ENCODE results near the gene ABTB2. TPM values are rescaled to one million over a fixed set of nuclear protein-coding genes. Genes with fewer than 3 reads are reported as not detected.

The ABTB2 gene
- total and polyA plus RNA-seq, 2 experiments from 2014 or later, result 8.7 to 9.9 TPM

DNA sequence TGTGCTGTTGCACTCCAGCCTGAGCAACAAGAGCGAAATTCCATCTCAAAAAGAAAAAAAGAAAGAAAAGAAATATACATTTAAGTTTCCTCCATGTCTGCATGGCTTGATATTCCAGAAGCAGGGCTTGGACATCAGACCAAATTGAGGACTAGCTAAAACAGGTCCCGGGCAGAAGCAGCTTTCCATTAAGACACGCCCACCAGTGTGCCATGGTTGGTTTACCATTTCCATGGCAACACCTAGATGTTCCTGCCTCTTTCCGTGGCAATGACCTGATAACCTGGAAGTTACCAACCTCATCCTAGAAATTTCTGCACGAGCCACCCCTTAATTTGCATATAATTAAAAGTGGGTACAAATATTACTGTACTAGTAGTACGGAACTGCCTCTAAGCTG lies 141.1 kb downstream of the ABTB2 start:
- Histone ChIP-seq H3F3A (ENCODE audit: insufficient read depth) (peaks cover 23% of the 10 kb centered on the region), H2AFZ (no peak overlapping the region), H3K4me1 (ENCODE audit: insufficient read depth) (peaks cover 22% of the 10 kb centered on the region), H3K79me2 (ENCODE audit: insufficient read depth) (no peaks in the 10 kb centered on the region), H3K4me3 (no peak overlapping the region), H3K27me3 (replicated peaks; ENCODE audit: insufficient read depth) (no peaks in the 10 kb centered on the region), H3K9ac (no peak overlapping the region), H3K9me2 (ENCODE audit: insufficient read depth) (no peaks in the 10 kb centered on the region), H3K36me3 (ENCODE audit: low read depth) (no peaks in the 10 kb centered on the region), H3K27ac (no peak overlapping the region), H3K9me3 (ENCODE audit: low read depth) (no peaks in the 10 kb centered on the region), H3K4me2 (ENCODE audit: unreplicated experiment) (no peak overlapping the region), H4K20me1 (ENCODE audit: insufficient read depth) (0 out of 2 replicates have a peak, but pooled peaks cover 9% of the 10 kb centered on the region)
- 78 to 80% methylated on average over 6 of the region's 6 CpGs for WGBS, 2 experiments (ENCODE audit: low coverage in 1 of 2, low lambda C conversion rate in 2 of 2, missing lambda C conversion rate in 2 of 2)
- in situ Hi-C loops (cut with MboI), result no loop called here
- TF ChIP-seq EZH2phosphoT487 (IDR thresholded peaks at IDR 0.05; ENCODE audit: insufficient read depth, low read depth) (no peak), EZH2 (IDR thresholded peaks at IDR 0.05; ENCODE audit: insufficient read depth, poor library complexity, severe bottlenecking) (no peak)
- no peak for DNase-seq

- H3F3A ChIP-seq (ENCODE audit: insufficient read depth), result peaks cover 23% of the 10 kb centered on the region
- peaks cover 22% of the 10 kb centered on the region for H3K4me1 ChIP-seq (ENCODE audit: insufficient read depth)
- no peak overlapping the region for H3K4me3 ChIP-seq
- no peak for DNase-seq
- in situ Hi-C loops (cut with MboI), result no loop called here
- H3K9me2 ChIP-seq (ENCODE audit: insufficient read depth), result no peaks in the 10 kb centered on the region
- no peak overlapping the region for H2AFZ ChIP-seq
- H3K4me2 ChIP-seq (ENCODE audit: unreplicated experiment), result no peak overlapping the region
- H3K36me3 ChIP-seq (ENCODE audit: low read depth), result no peaks in the 10 kb centered on the region
- peaks cover 5% of the 10 kb centered on the region; the same call in 1 of the 2 replicates for H4K20me1 ChIP-seq (ENCODE audit: insufficient read depth)
- TF ChIP-seq EZH2phosphoT487 (IDR thresholded peaks at IDR 0.05; ENCODE audit: insufficient read depth, low read depth), result no peak
- TF ChIP-seq EZH2 (IDR thresholded peaks at IDR 0.05; ENCODE audit: insufficient read depth, poor library complexity, severe bottlenecking), result no peak
- H3K27me3 ChIP-seq (replicated peaks; ENCODE audit: insufficient read depth), result no peaks in the 10 kb centered on the region
- no peaks in the 10 kb centered on the region for H3K9me3 ChIP-seq (ENCODE audit: low read depth)
- H3K79me2 ChIP-seq (ENCODE audit: insufficient read depth), result no peaks in the 10 kb centered on the region
- no peak overlapping the region for H3K9ac ChIP-seq
- 46 to 75% methylated on average over 1 of the region's 1 CpG for WGBS, 2 experiments (ENCODE audit: low coverage in 1 of 2, low lambda C conversion rate in 2 of 2, missing lambda C conversion rate in 2 of 2)
- no peak overlapping the region for H3K27ac ChIP-seq
These were observed 141.9 kb downstream of the ABTB2 start for GRCh38 chr11:34215806-34216453.

DNA sequence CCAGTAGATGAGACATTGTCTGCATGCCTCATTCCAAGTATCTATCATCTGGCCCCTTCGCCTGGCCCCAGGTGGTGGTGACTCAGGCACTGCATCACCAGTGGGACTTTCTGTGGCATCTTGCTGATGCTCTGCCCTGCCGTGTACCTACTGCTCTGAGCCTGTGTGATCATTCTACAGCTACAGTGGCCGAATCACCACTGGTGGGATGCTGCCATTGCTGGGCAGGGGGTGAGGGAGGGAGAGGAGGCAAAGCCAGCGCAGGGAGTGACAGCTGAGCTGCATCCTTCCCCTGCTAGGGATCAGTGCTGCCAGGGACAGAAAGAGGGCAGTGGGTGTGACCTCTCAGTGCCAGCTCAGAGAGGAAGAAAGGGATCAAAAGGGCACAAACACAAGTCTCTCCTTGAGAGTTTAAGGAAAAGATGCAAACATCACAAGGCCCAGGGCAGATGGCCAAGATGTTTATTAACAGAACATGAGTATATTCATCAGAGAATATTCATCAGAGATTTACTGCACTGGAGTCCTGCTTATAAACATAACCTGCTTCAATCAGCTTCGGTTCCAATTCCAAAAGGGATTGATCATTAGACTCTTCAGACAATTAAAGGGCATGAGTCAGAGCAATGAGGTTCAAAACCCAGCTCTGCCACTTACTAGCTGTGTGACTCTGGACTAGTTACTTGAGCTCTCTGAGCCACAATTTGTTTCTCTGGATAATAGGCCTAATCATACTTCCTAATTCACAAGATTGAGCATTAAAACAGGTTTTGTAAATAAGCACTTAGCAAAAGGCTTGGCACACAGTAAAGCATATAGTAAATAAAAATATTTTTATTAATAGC lies 142.6 kb downstream of the ABTB2 start:
- Histone ChIP-seq H3K36me3 (ENCODE audit: low read depth) (no peaks in the 10 kb centered on the region), H3K27me3 (replicated peaks; ENCODE audit: insufficient read depth) (no peaks in the 10 kb centered on the region), H3K9me2 (ENCODE audit: insufficient read depth) (no peaks in the 10 kb centered on the region), H3K4me2 (ENCODE audit: unreplicated experiment) (no peak overlapping the region), H4K20me1 (ENCODE audit: insufficient read depth) (peaks cover 5% of the 10 kb centered on the region; the same call in 1 of the 2 replicates), H3K9me3 (ENCODE audit: low read depth) (no peaks in the 10 kb centered on the region), H3K4me1 (ENCODE audit: insufficient read depth) (peaks cover 22% of the 10 kb centered on the region), H3K79me2 (ENCODE audit: insufficient read depth) (no peaks in the 10 kb centered on the region), H3K27ac (peak overlapping the region; percentile 57), H3K4me3 (no peak overlapping the region), H2AFZ (no peak overlapping the region), H3F3A (ENCODE audit: insufficient read depth) (peaks cover 23% of the 10 kb centered on the region), H3K9ac (no peak overlapping the region)
- WGBS, 2 experiments (ENCODE audit: low coverage in 1 of 2, low lambda C conversion rate in 2 of 2, missing lambda C conversion rate in 2 of 2), result 26 to 30% methylated on average over 5 of the region's 5 CpGs
- DNase-seq, result peak; percentile 93
- TF ChIP-seq EZH2 (IDR thresholded peaks at IDR 0.05; ENCODE audit: insufficient read depth, poor library complexity, severe bottlenecking) (no peak), EZH2phosphoT487 (IDR thresholded peaks at IDR 0.05; ENCODE audit: insufficient read depth, low read depth) (no peak)
- in situ Hi-C loops (cut with MboI), result no loop called here

DNA sequence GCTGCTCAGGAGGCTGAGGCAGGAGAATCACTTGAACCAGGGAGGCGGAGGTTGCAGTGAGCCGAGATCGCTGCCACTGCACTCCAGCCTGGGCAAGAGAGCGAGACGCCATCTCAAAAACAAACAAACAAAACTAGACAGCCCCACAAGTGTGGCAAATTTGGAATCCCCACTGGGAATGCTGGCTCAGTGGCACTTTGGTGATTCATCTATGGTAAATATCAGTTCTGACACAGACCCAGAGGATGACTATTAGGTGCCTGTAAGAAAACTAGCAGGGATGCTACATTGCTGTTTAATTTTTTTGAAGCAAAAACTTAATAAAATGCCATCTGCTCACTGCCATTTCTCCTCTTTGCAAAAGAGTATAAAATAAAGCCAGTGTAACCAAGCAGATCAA lies 144.4 kb downstream of the ABTB2 start:
- Histone ChIP-seq H3K4me1 (ENCODE audit: insufficient read depth) (peaks cover 28% of the 10 kb centered on the region), H3K4me3 (no peak overlapping the region), H3K9me2 (ENCODE audit: insufficient read depth) (no peaks in the 10 kb centered on the region), H3K27ac (no peak overlapping the region), H3K4me2 (ENCODE audit: unreplicated experiment) (no peak overlapping the region), H3K9me3 (ENCODE audit: low read depth) (no peaks in the 10 kb centered on the region), H2AFZ (no peak overlapping the region), H3K27me3 (replicated peaks; ENCODE audit: insufficient read depth) (no peaks in the 10 kb centered on the region), H3F3A (ENCODE audit: insufficient read depth) (peaks cover 23% of the 10 kb centered on the region), H3K9ac (no peak overlapping the region), H3K79me2 (ENCODE audit: insufficient read depth) (0 out of 2 replicates have a peak, but pooled peaks cover 4% of the 10 kb centered on the region), H3K36me3 (ENCODE audit: low read depth) (no peaks in the 10 kb centered on the region), H4K20me1 (ENCODE audit: insufficient read depth) (peaks cover 5% of the 10 kb centered on the region; the same call in 1 of the 2 replicates)
- in situ Hi-C loops (cut with MboI), result no loop called here
- DNase-seq, result peak; percentile 74
- TF ChIP-seq EZH2phosphoT487 (IDR thresholded peaks at IDR 0.05; ENCODE audit: insufficient read depth, low read depth), result no peak
- no peak for TF ChIP-seq EZH2 (IDR thresholded peaks at IDR 0.05; ENCODE audit: insufficient read depth, poor library complexity, severe bottlenecking)
- WGBS, 2 experiments (ENCODE audit: low coverage in 1 of 2, low lambda C conversion rate in 2 of 2, missing lambda C conversion rate in 2 of 2), result 62 to 64% methylated on average over 5 of the region's 5 CpGs

Measured in GM23248 (cell line).